NCI-H82 (cell line): ENCODE data around the gene FARP1.

Experiments
- DNase-seq: peaks from one replicate; lab custom pipeline; 2025; lab: John Stamatoyannopoulos, UW

The FARP1 gene

GRCh38 chr13:98428256-98428966 is 285.5 kb downstream of the FARP1 start:
- no peak for DNase-seq

DNA sequence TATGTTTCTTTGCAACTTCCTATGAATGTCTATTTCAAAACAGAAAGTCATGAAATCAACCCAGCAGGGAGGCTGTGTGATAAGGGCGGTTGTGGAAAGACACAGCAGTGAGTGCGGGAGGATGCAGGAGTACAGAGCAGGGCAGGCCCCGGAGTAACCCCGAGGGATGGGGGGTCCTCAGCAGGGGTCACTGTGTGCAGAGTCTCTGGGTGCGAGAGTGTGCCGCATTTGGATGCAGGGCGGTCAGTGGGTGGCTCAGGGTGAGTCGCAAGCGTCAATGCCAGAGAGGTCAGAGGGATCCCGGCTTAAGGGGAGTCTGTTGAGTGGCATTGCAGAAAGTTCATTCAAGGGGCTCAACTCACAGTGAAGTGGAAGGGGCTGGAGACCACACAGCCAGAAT is 286.2 kb downstream of the FARP1 start:
- DNase-seq: no peak

DNA sequence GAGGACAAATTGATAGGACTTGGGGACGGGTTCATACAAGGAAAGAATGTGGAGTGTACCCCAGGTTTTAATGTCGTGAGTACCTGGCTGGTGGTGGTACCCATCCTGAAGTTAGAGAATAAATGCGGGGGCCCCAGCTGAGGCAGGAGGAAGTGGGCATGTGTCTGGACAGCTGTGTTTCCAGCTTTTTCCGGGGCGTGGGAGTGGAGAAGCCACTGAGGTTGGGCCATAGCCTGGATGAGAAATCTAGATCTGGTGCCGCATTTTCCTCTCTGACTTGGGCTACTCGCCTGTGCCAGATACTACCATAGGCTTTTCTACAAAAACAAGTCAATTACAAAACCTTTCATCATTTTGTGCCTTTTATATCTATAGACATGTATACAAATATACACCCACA is 286.6 kb downstream of the FARP1 start:
- DNase-seq: no peak

DNA sequence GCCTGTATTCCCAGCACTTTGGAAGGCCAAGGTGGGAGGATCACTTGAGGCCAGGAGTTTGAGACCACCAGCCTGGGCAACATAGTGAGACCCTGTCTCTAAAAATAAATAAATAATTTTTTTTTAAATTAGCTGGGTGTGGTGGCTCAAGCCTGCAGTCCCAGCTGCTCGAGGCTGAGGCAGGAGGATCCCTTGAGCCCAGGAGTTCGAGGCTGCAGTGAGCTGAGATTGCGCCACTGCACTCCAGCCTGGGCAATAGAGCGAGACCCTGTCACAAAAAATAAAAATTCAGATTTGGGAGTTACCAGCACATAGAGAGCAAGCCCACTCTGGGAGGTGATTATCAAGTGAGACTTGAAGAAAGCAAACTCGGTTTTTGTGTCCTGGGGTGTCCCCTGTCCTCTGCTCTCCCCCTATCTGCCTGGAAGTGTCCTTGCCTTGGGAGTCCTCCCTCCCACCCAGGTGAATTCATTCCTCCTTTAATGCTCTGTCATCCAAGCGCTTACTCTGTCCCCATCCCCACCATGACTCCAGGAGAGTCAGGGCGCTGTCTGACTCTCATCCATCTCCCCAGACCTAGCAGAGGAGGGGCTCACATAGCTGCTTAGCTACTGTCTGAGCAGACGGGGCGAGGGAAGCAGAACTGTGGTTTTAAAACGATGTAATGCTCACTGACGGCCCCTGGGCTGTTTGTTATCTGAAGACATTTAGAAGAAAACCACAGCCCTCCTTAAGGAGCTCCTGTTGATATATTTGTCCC is 287.3 kb downstream of the FARP1 start:
- no peak for DNase-seq

GRCh38 chr13:98432638-98433037 is 289.7 kb downstream of the FARP1 start:
- DNase-seq: no peak

GRCh38 chr13:98433654-98434053 is 290.8 kb downstream of the FARP1 start:
- DNase-seq: no peak

- no peak for DNase-seq
Observed at GRCh38 chr13:98434060-98434459, 291.2 kb downstream of the FARP1 start.

GRCh38 chr13:98435376-98435775 is 292.5 kb downstream of the FARP1 start:
- no peak for DNase-seq

DNA sequence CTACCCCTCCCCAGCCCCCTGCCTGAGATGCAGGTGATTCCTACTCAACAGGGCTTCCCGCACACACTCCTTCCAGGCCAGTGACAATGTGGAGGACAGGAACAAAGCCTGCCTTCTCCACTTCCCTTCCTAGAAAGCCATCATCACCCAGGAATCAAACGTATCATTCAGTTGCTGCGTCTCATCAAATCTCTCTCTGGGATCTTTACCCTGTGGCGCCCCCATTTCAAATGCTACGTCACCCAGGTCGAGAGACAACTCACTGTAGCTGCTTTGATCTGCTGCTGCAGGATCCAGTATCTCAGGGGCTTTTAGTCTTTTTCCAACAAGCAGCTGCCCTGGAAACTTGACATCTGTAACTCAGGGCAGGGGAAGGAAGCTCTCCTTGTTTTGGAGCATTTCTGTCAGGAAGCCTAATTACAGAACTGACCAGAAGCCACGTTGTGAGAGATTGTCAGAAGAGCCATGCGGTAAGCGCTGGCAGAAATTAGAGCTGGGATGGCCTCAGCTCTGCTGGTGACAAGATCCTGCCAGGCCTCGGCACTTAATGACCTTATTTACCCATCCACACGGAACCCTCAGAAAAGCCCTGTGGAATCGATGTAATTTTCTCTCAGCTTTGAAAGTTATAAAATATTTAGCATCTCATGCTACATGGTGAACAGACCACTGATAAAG is 293.5 kb downstream of the FARP1 start:
- no peak for DNase-seq

- no peak for DNase-seq
Observed at GRCh38 chr13:98438246-98439125, 295.6 kb downstream of the FARP1 start.

GRCh38 chr13:98439126-98439828 is 296.4 kb downstream of the FARP1 start:
- DNase-seq: no peak

- DNase-seq: no peak
Observed at GRCh38 chr13:98439896-98440295, 297.0 kb downstream of the FARP1 start.

DNA sequence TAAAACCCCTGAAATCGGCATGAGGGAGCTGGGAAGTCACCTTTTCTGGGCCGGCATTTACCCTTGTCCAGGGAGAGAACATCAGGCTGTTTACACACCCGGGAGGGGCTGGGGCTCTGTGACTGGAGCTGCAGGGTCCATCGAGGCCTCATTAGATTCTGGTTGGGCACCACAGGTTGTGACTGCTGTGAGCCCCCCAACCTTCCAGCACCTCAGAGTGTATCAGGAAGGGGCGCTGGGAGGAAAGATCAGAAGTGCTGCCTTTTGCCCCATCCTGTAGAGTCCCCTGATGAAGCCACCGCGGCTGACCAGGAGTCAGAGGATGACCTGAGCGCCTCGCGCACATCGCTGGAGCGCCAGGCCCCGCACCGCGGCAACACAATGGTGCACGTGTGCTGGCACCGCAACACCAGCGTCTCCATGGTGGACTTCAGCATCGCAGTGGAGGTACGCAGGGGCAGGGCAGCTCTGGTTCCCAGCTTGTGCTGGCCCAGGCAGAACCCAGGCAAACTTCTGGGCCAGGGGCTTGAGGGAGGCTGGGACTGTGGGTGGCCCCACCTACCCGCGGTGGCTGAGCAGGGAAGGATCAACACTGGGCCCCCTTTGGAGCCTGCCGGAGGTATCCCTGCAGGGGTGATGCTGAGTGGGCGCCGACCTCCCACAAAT is 297.6 kb downstream of the FARP1 start:
- DNase-seq: no peak

GRCh38 chr13:98441056-98441676 is 298.3 kb downstream of the FARP1 start:
- no peak for DNase-seq

GRCh38 chr13:98442391-98443230 is 299.7 kb downstream of the FARP1 start:
- no peak for DNase-seq

DNA sequence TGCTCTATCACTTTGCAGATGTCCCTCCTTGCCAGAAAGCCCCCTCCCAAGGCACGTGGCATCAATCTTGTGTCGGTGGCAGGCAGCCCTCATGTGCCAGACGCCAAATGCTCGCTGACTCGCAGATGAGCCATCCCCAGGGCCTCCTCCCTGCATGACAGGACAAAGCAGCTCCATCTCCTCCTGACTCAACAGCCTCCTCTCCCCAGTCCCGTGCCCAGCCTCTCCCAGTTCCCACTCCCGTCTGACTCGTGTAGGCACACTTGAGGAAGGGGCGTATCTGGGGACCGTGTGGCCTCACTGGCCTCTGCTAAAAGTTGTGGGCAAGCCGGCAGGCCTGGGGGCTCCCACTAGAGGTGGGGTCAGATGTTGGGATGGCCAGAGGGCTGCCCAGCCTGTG is 300.4 kb downstream of the FARP1 start:
- DNase-seq: no peak

- DNase-seq: no peak
Observed at GRCh38 chr13:98443800-98444325, 301.0 kb downstream of the FARP1 start.

- no peak for DNase-seq
Observed at GRCh38 chr13:98444381-98444780, 301.5 kb downstream of the FARP1 start.
